HG03571 (cell line): ENCODE results near the gene ASCC2.
"Not testable (repeated sequence)": the region's sequence is repeated elsewhere in the genome, so short reads cannot be mapped to it uniquely, and the experiment has no call there.

ENCODE experiments used
- ATAC-seq: cut with Tn5 transposase; IDR thresholded peaks from one replicate; pipeline ENCODE4 v1.9.1; 2021; ENCODE audit not compliant: unreplicated experiment

The ASCC2 gene

DNA sequence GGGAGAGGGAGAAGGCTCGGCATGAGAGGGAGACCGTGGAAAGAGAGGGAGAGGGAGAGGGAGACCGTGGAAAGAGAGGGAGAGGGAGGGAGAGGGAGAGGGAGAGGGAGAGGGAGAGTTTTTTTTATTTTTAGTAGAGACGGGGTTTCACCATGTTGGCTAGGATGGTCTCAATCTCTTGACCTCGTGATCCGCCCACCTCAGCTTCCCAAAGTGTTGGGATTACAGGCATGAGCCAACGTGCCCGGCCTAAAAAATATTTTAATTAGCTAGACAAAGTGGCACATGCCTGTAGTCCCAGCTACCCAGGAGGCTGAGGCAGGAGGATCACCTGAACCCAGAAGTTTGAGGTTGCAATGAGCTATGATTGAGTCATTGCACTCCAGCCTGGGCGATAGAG, 21.0 kb upstream of the ASCC2 start:
- ATAC-seq: not testable (repeated sequence)

GRCh38 chr22:29856496-29856895, 18.4 kb upstream of the ASCC2 start:
- ATAC-seq: no peak

- ATAC-seq: no peak
These were observed 17.6 kb upstream of the ASCC2 start for GRCh38 chr22:29855611-29856181.

DNA sequence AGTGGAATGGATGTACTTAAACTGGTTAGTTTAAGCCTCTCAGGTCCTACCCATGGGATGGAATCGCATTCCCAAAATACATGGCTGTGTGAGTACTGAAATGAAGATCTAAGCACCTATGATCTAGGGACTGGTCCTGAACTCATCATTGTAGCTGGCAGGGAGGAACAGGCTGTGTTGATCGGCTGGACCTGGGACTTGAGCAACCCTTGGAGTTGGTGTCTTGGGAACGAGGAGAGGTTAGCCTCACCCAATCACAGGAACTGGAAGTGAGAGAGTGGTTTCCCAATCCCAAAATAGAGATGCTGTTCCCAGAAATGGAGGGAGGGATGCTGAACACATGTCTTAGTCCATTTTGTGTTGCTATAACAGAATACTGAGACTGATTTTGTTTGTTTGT, 16.4 kb upstream of the ASCC2 start:
- no peak for ATAC-seq

DNA sequence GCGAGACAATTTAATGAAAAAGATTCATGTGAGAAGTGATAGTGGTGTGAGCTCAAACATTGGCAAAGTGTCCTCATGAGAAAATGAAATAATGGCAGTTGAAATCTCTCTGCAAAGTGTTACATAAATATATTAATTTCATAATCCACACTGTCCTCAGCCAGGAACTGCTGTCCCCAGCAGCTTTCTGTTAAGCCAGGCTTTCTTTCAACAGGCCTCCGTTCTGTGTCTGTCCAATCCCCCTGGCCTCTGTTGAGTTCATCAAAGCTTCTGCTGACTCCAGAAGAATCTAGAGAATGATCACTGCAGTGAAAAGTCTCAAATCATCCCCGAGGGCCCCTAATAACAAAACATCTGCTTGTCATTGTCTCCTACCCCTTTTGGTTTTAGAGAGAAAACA, 10.0 kb upstream of the ASCC2 start:
- ATAC-seq: no peak

DNA sequence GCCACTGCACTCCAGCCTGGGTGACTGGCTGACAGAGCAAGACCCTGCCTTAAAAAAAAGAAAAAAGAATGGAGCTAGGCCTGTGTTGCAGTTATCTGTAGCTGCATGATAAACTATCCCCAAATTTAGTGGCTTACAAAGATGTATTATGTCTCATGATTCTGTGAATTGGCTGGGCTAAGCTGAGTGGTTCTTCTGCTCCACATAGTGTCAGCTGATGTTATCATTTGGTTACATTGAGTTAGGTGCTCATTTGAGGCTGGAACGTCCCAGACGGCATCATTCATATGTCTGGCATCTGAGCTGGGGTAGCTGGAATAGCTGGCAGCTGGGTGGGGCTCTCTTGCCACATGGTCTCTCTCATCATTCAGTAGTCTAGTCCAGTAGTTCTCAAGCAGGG, 8.2 kb upstream of the ASCC2 start:
- no peak for ATAC-seq

GRCh38 chr22:29842740-29843139, 4.7 kb upstream of the ASCC2 start:
- no peak for ATAC-seq

GRCh38 chr22:29842172-29842571, 4.1 kb upstream of the ASCC2 start:
- ATAC-seq: no peak

DNA sequence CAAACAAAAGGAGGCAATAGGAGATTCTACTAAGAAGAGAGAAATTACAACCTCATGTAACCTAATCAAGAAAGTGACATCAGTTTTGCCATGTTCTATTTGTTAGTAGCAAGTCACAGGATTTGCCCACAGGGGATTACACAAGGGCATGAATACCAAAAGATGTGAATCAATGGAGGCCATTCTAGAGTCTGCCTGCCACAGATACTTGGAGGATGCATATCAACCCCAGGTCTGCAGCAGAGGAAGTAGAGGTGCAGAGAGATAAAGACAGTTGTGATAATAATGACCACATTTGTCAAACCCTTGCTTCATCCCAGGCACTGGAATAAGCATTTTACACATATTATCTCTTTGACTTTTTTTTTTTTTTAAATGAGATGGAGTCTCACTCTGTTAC, 2.4 kb upstream of the ASCC2 start:
- no peak for ATAC-seq

GRCh38 chr22:29839039-29839438, 965 bp upstream of the ASCC2 start:
- no peak for ATAC-seq

GRCh38 chr22:29838599-29838956, 504 bp upstream of the ASCC2 start:
- no peak for ATAC-seq

DNA sequence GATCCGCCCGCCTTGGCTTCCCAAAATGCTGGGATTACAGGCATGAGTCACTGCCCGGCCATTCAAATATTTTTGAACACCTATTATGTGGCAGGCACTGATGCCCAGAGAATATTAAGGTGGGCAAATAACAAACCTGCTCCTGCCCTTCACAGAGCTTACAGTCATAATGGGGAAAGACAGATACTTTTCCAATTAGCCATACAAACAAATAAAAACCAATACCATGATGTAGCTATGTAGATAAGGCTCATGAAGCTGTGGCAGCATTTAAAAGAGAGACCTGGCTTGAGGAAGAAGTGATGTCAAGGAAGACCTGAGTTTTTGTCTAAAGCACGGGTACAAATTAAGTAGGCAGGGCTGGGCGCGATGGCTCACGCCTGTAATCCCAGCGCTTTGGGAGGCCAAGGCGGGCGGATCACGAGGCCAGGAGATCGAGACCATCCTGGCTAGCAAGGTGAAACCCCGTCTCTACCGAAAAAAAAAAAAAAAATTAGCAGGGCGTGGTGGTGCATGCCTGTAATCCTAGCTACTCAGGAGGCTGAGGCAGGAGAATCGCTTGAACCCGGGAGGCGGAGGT, 1.2 kb downstream of the ASCC2 start:
- not testable (repeated sequence) for ATAC-seq

- ATAC-seq: no peak
These were observed 4.0 kb downstream of the ASCC2 start for GRCh38 chr22:29834046-29834445.

DNA sequence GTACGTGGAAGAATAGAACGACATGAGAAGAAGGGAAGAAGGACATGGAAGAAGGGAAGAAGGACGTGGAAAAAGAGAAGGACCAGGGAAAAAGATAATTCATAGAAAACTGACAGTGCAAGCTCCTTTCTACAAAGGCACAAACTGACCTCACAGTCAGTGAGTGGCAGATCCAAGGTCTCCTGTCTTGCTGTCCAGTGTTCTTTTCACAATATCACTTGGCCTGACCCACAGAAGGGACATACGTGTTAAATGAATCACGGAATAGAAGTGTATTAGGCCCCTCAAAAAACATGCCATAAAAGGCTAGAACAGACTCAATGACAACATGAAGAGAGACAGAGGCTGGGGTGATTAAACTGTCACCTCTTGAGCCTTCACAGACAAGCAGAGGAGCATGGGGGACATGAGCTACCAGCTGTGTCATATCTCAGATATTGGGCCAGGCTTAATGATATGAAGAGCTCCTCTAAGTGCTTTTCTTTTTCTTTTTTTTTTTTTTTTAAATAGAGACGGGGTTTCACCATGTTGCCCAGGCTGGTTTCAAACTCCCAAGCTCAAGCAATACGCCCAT, 4.6 kb downstream of the ASCC2 start:
- no peak for ATAC-seq

- no peak for ATAC-seq
These were observed 6.1 kb downstream of the ASCC2 start for GRCh38 chr22:29831958-29832357.

- ATAC-seq: no peak
These were observed 6.7 kb downstream of the ASCC2 start for GRCh38 chr22:29831186-29831921.

DNA sequence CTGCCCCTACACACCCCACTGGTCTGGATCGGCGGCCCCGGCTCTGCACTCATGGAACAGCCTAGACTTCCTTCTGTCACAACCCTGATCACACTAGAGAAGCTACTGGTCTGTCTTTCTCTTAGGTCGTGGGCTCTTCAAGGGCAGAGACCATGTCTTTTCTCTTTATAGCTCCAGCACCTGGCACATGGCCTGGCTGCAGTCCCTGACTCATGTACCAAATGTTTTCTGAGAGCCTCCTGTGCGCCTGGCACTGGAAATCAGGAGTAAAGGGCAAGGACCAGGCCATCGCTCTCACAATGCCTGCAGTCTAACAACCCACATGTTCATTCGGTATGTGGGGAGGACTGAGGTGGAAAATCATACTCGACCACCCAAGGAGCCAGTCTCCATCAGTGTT, 7.5 kb downstream of the ASCC2 start:
- no peak for ATAC-seq

DNA sequence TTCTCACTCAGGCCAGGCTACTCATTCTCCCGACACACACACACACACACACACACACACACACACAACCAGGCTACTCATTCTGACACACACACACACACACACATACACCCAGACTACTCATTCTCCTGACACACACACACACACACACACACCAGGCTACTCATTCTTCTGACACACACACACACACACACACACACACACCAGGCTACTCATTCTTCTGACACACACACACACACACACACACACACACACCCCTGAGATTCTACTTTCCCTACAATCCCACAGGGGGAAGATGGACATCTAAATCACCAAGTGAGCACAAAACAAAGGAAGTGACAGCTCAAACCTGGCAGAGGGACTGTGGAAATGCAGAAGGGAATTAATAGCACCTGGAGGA, 10.3 kb downstream of the ASCC2 start:
- ATAC-seq: not testable (repeated sequence)

- no peak for ATAC-seq
These were observed 11.0 kb downstream of the ASCC2 start for GRCh38 chr22:29827091-29827490.

GRCh38 chr22:29825578-29825977, 12.5 kb downstream of the ASCC2 start:
- no peak for ATAC-seq

- ATAC-seq: no peak
These were observed 13.4 kb downstream of the ASCC2 start for GRCh38 chr22:29824677-29825076.

DNA sequence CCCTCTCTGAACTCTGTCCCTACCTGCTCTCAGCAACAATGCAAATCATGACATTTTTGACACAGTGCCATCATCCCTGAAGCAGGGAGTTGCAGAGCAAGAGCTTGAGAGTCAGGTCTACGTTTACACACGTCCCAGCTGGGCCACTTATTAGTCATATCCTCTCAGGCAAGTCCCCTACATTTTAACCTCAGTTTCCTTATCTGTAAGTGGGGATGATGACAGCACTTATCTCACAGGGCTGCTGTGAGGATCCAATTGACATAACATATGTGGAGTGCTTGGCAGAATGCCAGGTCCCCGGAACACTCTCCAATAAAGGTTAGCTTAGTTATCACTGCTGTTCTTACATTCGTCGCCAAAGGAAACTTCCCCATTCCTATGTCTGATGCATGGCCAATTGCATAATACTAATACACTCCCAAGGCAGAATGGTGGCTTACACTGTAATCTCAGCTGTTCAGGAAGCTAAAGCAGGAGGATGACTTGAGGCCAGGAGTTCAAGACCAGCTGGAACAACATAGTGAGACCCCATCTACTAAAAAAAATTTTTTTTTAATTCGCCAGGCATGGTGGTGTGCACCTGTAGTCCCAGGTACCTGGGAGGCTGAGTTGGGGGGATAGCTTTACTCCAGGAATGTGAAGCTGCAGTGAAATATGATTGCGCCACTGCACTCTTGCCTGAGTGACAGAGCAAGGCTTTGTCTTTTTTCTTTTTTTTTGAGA, 16.6 kb downstream of the ASCC2 start:
- ATAC-seq: no peak
